Activated T-helper 1 cell treated with Interleukin-2 at 50 U/mL for 16 hours (primary cell): Measurements from ENCODE around the gene DISP2.

ENCODE experiments used
- DNase-seq: peaks from one replicate; pipeline ENCODE4 v3.0.0-alpha.2; 2020; ENCODE audit warnings: low read depth

The DISP2 gene

GRCh38 chr15:40389824-40390595 lies 32.0 kb downstream of the DISP2 start:
- DNase-seq = no peak

- DNase-seq = no peak
These were observed 35.2 kb downstream of the DISP2 start for GRCh38 chr15:40392986-40393948.

GRCh38 chr15:40397688-40398412 lies 39.8 kb downstream of the DISP2 start:
- DNase-seq = no peak

- DNase-seq = no peak
These were observed 40.4 kb downstream of the DISP2 start for GRCh38 chr15:40398413-40398873.

GRCh38 chr15:40399370-40399769 lies 41.4 kb downstream of the DISP2 start:
- no peak for DNase-seq

GRCh38 chr15:40405501-40406381 lies 47.7 kb downstream of the DISP2 start, which contains the start of gene IVD:
IVD (plus strand) TSS chr15:40405795; CDS start chr15:40405828, 33 bp downstream.
- peak; percentile 78 for DNase-seq

GRCh38 chr15:40407330-40407990 lies 49.4 kb downstream of the DISP2 start:
- no peak for DNase-seq

- no peak for DNase-seq
These were observed 51.3 kb downstream of the DISP2 start for GRCh38 chr15:40409366-40409765.

- no peak for DNase-seq
These were observed 52.5 kb downstream of the DISP2 start for GRCh38 chr15:40410476-40410875.

GRCh38 chr15:40412095-40412759 lies 54.2 kb downstream of the DISP2 start:
- no peak for DNase-seq

GRCh38 chr15:40413036-40413435 lies 55.0 kb downstream of the DISP2 start:
- DNase-seq = no peak

- DNase-seq = no peak
These were observed 56.8 kb downstream of the DISP2 start for GRCh38 chr15:40414816-40415215.

GRCh38 chr15:40415226-40415625 lies 57.2 kb downstream of the DISP2 start:
- no peak for DNase-seq

GRCh38 chr15:40416056-40416455 lies 58.0 kb downstream of the DISP2 start:
- DNase-seq = no peak

- DNase-seq = no peak
These were observed 60.1 kb downstream of the DISP2 start for GRCh38 chr15:40418126-40418525.

- DNase-seq = no peak
These were observed 62.2 kb downstream of the DISP2 start for GRCh38 chr15:40420071-40420713.

- no peak for DNase-seq
These were observed 62.8 kb downstream of the DISP2 start for GRCh38 chr15:40420793-40421192.

- DNase-seq = peak; percentile 64
These were observed 63.5 kb downstream of the DISP2 start for GRCh38 chr15:40421246-40422157.
